T47D (cell line): ENCODE data around the gene PRR7.

Experiments used
- DNase-seq, 2 experiments: peaks; one replicate each; pipeline versions ENCODE4 v3.0.0 to v3.0.0-alpha.2; 2011 to 2012; ENCODE audit warnings: low read depth in 1 of 2, low spot score in 1 of 2
- JUND ChIP-seq: IDR thresholded peaks from 2 replicates; pipeline ENCODE4 v1.6.1; 2012; ENCODE audit warnings: low read depth
- in situ Hi-C: cut with HindIII; loops from 2 replicates; pipeline ENCODE4 v1.10.0; 2016; ENCODE audit warnings: low sequenced_read_pairs, low pct_unique_long_range_greater_than_20kb

PRR7 gene, protein sequence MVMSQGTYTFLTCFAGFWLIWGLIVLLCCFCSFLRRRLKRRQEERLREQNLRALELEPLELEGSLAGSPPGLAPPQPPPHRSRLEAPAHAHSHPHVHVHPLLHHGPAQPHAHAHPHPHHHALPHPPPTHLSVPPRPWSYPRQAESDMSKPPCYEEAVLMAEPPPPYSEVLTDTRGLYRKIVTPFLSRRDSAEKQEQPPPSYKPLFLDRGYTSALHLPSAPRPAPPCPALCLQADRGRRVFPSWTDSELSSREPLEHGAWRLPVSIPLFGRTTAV

DNA sequence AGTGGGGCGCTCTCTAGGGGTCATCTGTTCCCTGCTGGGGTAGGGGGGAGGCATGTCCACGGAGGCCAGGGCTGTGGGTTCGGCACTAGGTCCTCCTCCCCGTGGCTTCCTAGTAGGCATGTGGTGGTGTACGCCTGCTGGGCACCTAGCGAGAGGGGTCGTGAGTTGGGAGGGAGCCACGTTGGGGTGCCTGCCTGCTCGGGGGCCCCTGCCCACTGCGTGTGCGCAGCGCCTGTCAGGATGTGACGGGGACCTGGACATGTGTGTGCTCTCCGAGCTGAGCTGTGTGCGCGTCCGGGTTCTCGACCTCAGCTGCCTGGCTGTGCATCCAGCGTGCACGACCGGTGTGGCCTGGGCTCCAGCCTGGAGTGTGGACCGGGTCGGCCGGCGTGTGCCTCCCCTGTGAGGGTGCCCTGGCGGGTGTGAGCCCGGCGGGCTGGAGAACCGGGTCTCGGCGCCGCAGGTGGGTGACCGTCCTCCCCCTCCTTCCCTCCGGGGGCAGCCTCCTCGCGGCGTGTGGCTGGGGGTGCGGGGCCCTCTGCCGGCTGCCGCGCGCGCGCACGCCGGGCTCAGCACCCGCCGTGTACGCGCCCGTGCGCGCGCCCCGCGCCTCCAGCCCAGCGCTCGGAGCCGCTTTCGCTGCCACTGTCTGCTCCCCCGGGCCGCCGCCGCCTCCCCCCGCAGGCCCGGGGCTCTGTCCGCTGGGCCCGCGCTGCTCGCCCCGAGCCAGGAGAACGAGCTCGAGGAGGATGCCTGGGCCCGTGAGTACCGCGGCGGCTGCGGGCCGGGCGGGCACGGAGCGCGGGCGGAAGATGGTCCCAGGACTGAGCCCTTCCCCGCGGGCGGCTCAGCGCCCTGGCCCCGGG is at the start of gene PRR7:
Gene PRR7, plus strand, starts transcription at position 615 of the 866 bp plus-strand sequence. CDS start 8,254 bp downstream, outside the sequence.
- DNase-seq: peak; percentile 82 to 91
- in situ Hi-C loops: no loop called here
- TF ChIP-seq JUND: no peak

DNA sequence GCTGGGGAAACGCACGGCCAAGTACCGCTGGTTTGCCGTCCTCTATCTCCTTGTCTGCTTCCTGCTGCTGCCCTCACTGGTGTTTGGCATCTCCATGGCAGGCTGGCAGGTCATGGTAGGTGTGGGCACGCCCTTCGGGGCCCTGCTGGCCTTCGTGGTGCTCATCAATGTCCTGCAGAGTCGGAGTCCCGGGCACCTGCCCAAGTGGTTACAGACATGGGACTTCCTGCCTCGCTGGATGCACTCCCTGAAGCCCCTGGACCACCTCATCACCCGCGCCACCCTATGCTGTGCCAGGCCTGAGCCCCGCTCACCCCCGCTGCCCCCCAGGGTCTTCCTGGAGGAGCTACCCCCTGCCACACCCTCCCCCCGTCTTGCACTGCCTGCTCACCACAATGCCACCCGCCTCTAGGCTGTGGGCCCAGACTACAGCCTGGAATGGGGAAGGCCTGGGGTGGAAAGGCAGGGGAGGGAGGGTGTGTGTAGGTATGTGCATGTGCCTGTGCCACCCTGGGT is 48.7 kb upstream of the PRR7 start:
- no peak for DNase-seq
- TF ChIP-seq JUND: no peak
- in situ Hi-C loops: no loop called here

DNA sequence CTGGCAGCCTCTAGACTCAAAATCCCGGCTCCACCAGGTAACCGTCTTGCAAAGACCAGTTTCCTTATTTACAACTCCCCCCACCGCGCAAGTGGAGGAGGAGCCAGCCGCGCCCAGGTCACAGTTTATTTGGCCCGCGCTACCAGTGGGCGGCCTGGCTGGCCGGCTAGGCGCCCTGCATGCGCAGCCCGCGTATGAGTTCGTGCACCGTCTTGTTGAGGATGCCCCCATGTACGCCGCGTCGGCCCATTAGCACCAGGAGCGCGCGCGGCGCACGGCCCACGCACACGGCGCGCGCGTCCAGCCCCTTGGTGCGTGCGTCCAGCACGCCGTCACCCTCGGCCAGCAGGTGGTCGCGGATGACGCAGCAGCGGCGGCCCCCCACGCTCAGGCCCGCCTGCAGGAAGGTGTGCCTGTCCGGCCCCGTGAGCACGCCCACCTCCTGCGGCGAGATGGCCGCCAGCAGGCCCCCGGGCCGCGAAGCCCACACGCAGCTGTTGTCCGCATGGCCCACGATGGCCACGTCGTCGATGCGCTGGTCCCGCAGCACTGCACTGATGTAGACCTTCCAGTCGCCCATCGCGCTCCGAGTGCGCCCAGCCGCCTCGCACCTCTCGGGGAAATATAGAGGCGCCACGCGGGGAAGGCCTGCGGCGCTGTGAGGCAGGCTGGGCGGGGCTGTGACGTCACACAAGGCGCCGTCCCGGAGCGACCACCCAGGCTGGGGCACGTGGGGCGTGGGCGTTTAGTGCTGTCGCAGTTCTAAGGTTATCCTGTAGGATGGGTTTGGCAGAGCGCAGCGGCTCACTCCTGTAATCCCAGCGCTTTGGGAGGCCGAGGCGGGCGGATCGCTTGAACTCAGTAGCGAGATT is 46.4 kb upstream of the PRR7 start, which contains the start of gene PFN3:
Gene PFN3, minus strand, starts transcription at position 665 of the 872 bp plus-strand sequence. Its CDS starts 85 bp downstream, at position 580.
- in situ Hi-C loops: no loop called here
- no peak for DNase-seq
- no peak for TF ChIP-seq JUND

DNA sequence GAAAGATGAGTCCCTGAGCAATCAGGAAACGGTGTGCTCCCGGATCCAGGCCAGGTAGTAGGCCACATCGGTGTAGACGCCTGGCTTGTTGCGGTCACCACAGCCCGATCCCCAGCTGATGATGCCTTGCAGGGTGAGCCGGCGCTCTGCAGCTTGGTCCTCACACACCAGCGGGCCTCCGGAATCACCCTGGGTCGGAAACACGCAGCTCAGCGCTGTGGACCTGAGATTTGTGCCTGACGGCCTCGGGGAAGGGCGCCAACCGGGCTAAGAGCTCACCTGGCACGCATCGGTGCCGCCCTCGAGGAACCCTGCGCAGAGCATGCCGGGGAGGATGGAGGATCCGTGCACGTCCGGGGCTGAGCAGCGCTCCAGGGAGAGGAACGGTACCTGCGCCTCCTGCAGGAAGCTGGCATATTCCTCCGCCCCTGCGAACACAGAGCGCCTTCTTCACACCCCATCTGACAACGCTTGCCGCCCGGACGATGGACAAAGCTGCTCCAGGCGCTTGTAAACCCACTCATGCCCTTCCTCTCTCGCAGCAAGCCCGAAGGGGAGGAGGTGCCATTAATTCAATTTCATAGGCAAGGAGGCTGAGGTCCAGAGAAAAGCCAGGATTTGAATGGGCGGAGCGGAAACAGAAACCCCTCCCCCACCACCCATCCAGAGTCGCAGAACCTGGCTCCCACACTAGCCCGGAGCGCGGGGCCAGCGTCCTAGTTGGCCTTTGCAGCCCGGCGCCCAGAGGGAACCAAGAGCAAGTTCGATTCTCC is 44.2 kb upstream of the PRR7 start:
- peak; percentile 93 to 97 for DNase-seq
- in situ Hi-C loops: no loop called here
- TF ChIP-seq JUND: no peak

DNA sequence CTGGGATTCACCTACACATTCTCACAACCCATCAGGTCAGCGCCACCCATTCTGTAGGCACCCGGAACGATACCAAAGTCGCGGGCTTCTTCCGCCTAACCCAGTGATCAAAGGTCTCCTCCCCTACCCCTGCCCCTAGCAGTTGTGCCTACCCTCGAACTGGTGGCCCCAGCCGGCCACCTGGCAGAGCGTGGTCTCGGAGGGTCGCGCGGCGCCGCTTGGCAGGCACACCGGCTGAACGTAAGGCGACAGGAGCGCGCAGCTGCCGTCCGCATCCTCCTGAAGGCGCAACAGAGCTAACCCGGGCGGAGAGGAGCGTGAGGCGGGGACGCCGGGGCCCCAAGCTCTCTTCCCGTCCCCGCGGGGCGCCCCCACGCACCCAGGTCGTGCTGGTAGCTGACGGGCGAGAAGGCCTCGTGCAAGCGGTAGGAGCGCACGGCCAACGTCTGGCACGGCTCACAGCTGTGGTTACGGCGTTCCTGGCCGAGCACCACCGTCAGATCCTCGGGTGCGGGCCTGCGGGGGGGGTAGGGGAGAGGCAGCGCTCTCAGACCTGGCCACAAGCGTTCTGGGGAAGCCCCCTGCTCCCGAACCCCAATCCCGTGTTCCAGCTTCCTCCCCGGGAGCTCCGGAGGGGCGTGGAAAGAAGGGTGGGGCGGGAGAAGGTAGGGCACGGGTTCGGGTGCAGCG is 43.4 kb upstream of the PRR7 start:
- TF ChIP-seq JUND: no peak
- in situ Hi-C loops: no loop called here
- peak in 1 of 2 experiments; percentile 46 for DNase-seq

DNA sequence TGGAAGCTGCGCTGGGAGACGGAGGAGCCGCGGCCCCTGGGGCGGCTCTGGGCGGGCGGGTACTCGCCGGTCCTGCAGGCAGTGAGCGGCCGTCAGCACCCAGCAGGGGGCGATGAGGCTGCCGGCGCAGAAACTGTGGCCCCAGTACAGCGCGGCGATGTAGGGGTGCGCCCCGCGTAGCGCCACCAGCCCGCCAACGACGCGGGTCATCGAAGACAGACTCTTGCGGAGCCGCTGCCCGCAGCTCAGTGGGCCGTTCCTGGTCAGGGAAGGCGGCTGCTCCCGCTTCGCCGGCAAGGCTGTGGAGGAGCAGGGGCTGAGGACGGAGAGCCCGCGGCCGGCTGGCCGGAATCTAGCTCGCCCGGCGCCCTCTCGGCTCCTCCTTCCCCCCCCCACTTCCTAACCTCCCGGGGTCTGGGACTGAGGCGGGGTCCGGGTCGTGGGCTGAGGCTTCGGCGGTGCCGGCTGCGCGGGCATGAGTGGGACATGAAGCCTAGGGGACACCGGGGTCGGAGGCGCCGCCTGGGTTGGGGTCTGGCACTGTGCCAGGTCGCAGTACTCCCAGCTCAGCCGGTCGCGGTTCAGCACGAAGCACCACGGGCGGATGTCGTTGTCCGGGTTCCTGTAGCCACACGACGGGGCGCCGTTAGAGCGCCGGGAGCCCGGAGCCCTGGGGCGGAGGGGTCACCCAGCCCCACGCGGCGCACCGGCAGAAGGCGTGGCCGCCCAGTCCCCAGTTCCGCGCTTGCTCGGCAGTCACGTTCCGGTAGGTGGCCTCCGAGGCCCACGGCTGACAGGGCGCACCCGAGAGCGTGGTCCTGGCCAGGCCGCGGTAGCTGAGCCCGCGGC is 42.6 kb upstream of the PRR7 start:
- in situ Hi-C loops: no loop called here
- peak; percentile 91 to 96 for DNase-seq
- TF ChIP-seq JUND: no peak

DNA sequence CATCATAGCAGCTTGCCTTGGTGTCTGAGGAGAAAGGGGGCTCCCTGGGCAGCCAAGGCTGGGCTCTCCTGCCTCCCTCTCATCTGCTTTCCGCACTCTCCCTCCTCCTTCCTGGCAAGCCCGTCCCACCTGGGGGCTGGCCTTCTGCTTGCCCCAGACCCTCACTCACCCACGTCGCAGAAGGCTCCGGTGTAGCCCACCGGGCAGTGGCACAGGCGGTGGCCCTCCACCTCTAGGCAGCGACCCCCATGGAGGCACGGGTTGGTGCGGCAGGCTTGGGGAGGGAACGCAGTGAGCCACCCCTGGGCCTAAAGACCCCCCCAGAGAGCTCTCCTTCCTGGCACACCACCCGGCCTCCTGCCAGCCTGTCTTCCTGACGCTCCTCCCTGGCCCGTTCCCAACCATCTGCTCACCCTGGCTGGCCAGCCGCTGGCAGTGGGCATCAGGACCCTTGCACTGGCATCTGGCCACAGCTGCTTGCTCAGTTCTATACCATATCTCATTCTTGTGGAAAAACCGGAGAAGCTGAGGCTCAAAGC is 41.9 kb upstream of the PRR7 start:
- DNase-seq: no peak
- in situ Hi-C loops: no loop called here
- TF ChIP-seq JUND: no peak

DNA sequence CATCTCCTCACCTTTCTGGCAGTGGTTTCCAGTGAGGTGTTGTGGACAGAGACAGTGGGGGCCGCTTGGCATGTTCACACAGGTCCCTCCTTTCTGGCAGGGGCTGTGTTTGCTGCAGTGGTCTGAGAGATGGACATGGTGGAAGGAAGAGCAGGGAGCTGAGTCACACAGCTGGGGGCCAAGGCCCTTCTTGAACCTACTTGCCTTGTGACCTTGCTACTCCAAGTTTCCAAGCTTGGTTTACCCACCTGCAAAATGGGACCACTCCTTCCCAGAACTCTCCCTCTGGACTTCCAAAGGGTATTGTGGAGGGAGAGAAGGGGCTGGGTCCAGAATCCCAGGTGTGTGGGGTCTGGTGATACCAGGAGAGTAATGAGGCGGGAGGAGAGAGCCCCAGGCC is 41.3 kb upstream of the PRR7 start:
- no peak for DNase-seq
- in situ Hi-C loops: no loop called here

DNA sequence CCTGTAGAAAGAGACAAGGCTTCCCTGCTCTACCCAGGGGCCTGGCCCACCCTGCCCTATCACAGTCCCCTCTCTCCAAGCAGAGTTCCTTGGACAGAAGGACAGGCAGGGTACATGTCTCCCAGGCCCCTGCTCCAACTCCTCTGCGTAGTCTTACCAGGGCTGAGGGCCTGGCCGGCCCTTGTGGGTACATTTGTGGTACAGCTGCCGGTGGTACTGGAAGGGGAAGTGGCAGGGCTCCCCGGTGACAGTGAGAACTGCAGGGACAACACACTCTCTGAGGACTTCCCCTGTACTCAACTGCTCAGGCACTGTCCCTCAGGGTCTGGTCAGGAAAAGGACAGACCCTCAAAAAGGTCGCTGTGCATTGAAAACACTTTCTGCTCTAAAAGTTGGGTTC is 40.8 kb upstream of the PRR7 start:
- no peak for DNase-seq
- TF ChIP-seq JUND: no peak

More for the DNA sequence above, 41.3 kb upstream of the PRR7 start:
- no peak for TF ChIP-seq JUND

More for the DNA sequence above, 40.8 kb upstream of the PRR7 start:
- in situ Hi-C loops: no loop called here
